Measurements from ENCODE around the gene KIF3A. TPM values are rescaled to one million over a fixed set of nuclear protein-coding genes. Genes with fewer than 3 reads are reported as not detected.
"Not testable (repeated sequence)": the region's sequence is repeated elsewhere in the genome, so short reads cannot be mapped to it uniquely, and the experiment has no call there.

KIF3A gene
- total RNA-seq, 1 donor from 2014 or later, result 9.2 TPM

DNA sequence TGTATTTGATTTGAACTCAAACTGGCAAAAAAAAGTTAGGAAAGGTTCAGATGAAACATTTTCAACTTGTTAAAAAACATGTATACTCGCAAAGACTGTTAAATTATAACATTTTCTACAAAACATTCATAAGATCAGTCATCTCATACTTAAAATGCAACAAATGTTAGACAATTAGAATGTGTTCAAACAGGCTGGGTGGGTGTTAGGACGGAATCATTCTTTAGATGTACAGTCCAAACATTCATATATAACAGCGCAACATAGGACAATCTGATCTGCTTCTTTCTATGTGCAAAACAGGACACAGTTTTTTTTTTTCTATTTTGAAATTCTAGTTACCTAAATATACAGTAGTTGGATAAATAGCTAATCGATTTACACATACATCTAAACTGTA, 41.4 kb downstream of the KIF3A start:
- no peak for ATAC-seq (ENCODE audit: low read depth)

DNA sequence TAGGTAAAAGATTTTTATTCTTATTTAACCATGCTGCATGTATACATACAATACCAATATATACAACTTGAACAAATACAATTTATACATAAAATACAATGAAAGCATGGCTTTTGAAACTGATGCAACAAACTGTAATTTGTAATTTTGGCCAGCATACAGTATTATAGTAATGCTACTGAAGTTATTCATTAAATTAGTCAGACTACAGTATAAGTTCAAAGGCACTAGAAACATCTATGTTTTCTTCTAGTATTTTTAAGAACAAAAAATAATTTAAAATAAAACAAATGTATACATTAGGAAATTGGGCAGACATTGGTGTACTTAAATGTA, 44.7 kb downstream of the KIF3A start:
- DNase-seq (no peak), ATAC-seq (ENCODE audit: low read depth) (no peak)
- H3K4me1 Mint-ChIP-seq, result peaks cover 20% of the 10 kb centered on the region
- no peaks in the 10 kb centered on the region for H3K27me3 Mint-ChIP-seq
- H3K36me3 Mint-ChIP-seq (ENCODE audit: low read depth), result peaks cover 20% of the 10 kb centered on the region
- TF ChIP-seq, protein P1, sequence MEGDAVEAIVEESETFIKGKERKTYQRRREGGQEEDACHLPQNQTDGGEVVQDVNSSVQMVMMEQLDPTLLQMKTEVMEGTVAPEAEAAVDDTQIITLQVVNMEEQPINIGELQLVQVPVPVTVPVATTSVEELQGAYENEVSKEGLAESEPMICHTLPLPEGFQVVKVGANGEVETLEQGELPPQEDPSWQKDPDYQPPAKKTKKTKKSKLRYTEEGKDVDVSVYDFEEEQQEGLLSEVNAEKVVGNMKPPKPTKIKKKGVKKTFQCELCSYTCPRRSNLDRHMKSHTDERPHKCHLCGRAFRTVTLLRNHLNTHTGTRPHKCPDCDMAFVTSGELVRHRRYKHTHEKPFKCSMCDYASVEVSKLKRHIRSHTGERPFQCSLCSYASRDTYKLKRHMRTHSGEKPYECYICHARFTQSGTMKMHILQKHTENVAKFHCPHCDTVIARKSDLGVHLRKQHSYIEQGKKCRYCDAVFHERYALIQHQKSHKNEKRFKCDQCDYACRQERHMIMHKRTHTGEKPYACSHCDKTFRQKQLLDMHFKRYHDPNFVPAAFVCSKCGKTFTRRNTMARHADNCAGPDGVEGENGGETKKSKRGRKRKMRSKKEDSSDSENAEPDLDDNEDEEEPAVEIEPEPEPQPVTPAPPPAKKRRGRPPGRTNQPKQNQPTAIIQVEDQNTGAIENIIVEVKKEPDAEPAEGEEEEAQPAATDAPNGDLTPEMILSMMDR (IDR thresholded peaks at IDR 0.05), result no peak
- no peak overlapping the region for H3K4me3 Mint-ChIP-seq
- no peak overlapping the region for H3K27ac Mint-ChIP-seq
- ChIA-PET CTCF (no interaction called here), POLR2A (no interaction called here)
- intact Hi-C loops (cut with micrococcal nuclease), result loop anchor here (5.0 kb wide), 1 partner anchor 35 kb away; the partner anchor contains the start of gene IL13
- no peaks in the 10 kb centered on the region for H3K9me3 Mint-ChIP-seq

More for the DNA sequence above, 41.4 kb downstream of the KIF3A start:
- Mint-ChIP-seq H3K27ac (no peak overlapping the region), H3K9me3 (no peaks in the 10 kb centered on the region), H3K27me3 (no peaks in the 10 kb centered on the region), H3K4me3 (no peak overlapping the region), H3K4me1 (no peaks in the 10 kb centered on the region), H3K36me3 (ENCODE audit: low read depth) (peaks cover 44% of the 10 kb centered on the region)
- CTCF ChIA-PET, result no interaction called here
- POLR2A ChIA-PET, result interaction anchor here (0.7 kb wide), 1 partner anchor 327 kb away, joined by 3 read pairs; no protein-coding TSS in a partner anchor
- DNase-seq, result no peak
- TF ChIP-seq, protein P1 (IDR thresholded peaks at IDR 0.05), result no peak
- intact Hi-C loops (cut with micrococcal nuclease), result no loop called here

DNA sequence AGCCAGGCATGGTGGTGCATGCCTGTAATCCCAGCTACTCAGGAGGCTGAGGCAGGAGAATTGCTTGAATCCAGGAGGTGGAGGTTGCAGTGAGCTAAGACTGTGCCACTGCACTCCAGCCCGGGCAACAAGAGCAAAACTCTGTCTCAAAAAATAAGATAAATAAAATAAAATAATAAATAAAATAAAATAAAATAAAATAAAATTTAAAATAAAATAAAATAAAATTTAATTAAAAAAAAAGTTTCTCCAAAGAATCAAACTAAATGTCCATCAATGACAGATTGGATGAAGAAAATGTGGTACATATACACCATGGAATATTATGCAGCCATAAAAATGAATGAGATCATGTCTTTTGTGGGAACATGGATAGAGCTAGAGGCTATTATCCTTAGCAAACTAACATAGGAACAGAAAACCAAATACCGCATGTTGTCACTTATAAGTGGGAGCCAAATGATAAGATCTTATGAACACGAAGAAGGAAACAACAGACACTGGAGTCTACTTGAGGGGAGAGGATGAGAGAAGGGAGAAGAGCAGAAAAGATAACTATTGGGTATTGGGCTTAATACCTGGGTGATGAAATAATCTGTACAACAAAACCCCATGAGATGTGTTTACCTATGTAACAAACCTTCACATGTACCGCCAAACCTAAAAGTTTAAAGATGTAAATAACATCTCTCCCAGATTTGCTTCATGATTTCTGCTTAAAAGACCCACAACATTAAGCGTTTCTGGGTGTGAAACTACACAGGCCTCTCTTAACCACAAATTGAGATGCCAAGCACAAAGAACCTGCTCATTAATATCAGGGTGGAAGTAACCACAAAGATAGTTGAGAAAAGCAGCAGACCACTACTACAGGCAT, 45.4 kb downstream of the KIF3A start:
- Mint-ChIP-seq H3K36me3 (ENCODE audit: low read depth) (peaks cover 17% of the 10 kb centered on the region), H3K4me1 (peaks cover 20% of the 10 kb centered on the region)
- ATAC-seq (ENCODE audit: low read depth); H3K27ac Mint-ChIP-seq; H3K4me3 Mint-ChIP-seq; H3K27me3 Mint-ChIP-seq; POLR2A ChIA-PET; H3K9me3 Mint-ChIP-seq; CTCF ChIA-PET; DNase-seq: not testable (repeated sequence)
- intact Hi-C loops (cut with micrococcal nuclease), result loop anchor here (5.0 kb wide), 1 partner anchor 35 kb away; the partner anchor contains the start of gene IL13

DNA sequence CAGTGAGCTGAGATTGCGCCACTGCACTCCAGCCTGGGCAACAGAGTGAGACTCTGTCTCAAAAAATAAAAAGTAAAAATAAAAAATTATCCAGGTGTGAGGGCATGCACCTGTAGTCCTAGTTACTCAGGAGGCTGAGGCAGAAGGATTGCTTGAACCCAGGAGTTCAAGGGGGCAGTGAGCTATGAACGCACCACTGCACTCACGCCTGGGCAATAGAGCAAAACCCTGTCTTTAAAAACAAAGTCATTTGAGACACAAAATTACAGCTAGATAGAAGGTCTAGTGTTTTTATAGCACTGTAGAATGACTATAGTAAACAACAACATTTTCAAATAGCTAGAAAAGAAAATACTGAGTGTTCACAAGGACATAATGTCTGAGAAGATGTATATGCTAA, 47.2 kb downstream of the KIF3A start:
- POLR2A ChIA-PET, result no interaction called here
- no peaks in the 10 kb centered on the region for H3K9me3 Mint-ChIP-seq
- DNase-seq (no peak), ATAC-seq (ENCODE audit: low read depth) (no peak)
- intact Hi-C loops (cut with micrococcal nuclease), result loop anchor here (5.0 kb wide), 1 partner anchor 33 kb away; the partner anchor contains the start of gene IL13
- H3K4me3 Mint-ChIP-seq, result no peak overlapping the region
- H3K27ac Mint-ChIP-seq, result no peak overlapping the region
- no peaks in the 10 kb centered on the region for H3K27me3 Mint-ChIP-seq
- CTCF ChIA-PET, result no interaction called here
- H3K36me3 Mint-ChIP-seq (ENCODE audit: low read depth), result peaks cover 7% of the 10 kb centered on the region
- TF ChIP-seq, protein P1 (IDR thresholded peaks at IDR 0.05), result no peak
- peaks cover 20% of the 10 kb centered on the region for H3K4me1 Mint-ChIP-seq

DNA sequence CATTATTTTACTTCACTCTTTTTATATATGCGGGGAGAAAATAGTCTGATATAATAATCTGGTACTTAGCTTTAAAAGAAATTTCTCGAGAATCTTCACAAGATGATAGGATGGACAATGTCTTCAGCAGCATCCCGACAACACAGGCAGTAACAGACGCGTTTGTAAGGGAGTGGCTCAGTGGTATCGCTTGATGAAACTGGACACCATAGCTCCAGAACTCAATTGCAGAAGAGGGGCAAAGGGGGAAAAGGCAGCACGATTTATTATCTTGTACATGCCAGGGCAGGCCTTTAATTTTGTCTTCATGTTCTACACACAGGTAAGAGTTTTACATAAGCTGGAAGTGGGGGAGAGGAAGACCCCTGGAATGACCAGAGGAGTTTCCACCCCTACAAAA, 47.8 kb downstream of the KIF3A start:
- no peak for DNase-seq
- Mint-ChIP-seq H3K27ac (no peak overlapping the region), H3K4me3 (no peak overlapping the region), H3K4me1 (peaks cover 22% of the 10 kb centered on the region), H3K9me3 (no peaks in the 10 kb centered on the region), H3K36me3 (ENCODE audit: low read depth) (peaks cover 4% of the 10 kb centered on the region), H3K27me3 (no peaks in the 10 kb centered on the region)
- ATAC-seq (ENCODE audit: low read depth), result no peak
- TF ChIP-seq, protein P1 (IDR thresholded peaks at IDR 0.05), result no peak
- ChIA-PET POLR2A (no interaction called here), CTCF (no interaction called here)
- intact Hi-C loops (cut with micrococcal nuclease), result no loop called here
